ENCODE measurements around the gene IFNG-AS1. TPM values are rescaled to one million over a fixed set of nuclear protein-coding genes. Genes with fewer than 3 reads are reported as not detected.

IFNG-AS1 gene
- total RNA-seq, 2 donors from 2014 or later = 0.15 to 1.0 TPM

DNA sequence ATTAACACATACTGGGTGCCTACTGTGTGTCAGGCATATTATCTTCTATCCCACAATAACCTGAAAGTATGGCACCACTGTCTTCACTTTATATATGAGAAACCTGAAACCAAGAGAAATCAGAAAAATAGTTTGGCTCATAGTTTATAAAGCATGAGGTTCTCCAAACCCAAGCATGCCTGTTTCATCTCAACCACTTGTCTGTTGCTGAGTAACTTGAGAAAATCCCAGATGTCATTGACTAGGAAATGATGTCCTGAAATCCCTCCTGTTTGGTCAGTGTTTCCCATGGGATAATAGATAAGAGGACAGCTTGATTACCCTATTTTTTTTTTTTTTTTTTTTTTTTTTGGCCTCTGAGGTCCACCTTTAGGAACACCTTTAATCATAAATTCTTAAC is 2.6 kb upstream of the IFNG-AS1 start:
- intact Hi-C loops (cut with DNase I) = no loop called here
- no peak for ATAC-seq

DNA sequence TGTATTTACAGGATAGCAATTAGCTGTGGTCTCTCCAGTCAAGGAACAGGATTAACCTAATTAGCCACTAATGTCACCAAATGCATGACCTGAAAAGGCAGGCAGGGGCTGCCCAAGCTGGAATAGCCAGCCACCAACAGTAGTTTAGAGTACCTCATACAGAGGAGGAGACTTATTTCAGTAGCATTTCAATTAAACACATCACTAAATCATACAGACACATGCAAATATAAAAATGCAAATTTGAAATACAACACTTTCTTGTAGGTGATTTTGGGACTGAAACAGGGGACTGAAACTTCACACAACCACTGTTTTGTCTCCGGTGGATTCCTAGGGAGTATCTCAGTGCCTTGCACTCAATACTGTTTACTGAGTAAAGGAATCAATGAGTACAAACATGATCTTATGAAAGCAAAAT is 636 bp upstream of the IFNG-AS1 start:
- no peak for ATAC-seq
- intact Hi-C loops (cut with DNase I) = no loop called here
- DNase-seq = no peak

More for the DNA sequence above, 2.6 kb upstream of the IFNG-AS1 start:
- no peak for DNase-seq

DNA sequence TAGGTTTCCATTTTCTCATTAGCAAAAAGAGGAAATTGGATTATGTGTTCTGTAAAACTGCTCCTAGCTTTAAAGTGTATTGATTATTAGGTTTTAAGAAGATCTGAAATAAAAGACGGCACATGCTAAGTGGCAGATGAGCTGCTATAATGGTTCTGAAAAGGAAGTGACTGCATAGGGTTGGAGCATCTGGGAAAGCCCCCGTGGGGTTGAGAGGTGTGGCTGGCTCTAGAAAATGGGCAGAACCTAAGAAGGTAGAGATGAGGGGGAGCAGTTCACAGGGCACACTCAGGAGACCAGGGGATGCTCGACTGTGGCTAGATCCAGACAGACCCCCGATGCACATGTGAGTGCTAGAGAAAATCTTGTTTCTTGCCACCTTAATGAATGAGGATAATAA is 1.9 kb downstream of the IFNG-AS1 start:
- ATAC-seq = no peak
- no peak for DNase-seq
- intact Hi-C loops (cut with DNase I) = no loop called here

DNA sequence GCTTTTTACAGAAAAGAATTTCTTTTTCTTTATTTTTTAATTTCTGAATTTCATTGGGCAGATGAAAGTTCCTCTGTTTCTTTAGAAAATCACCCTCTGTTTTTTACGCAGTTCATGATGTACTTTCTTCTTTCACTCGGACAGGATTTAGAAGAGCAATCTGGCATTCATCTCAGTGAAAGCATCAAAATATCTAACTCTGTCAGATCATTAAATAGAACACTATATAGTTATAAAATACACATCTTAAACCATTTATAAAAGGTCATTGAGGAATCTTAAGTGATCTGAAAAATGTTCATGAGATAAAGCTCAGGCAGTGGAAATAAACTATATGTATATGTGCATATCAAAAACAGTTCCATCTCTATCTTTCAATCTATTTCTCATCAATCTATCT is 3.9 kb downstream of the IFNG-AS1 start:
- intact Hi-C loops (cut with DNase I) = no loop called here
- ATAC-seq (no peak), DNase-seq (no peak)

- ATAC-seq (no peak), DNase-seq (no peak)
- intact Hi-C loops (cut with DNase I) = no loop called here
Measured at GRCh38 chr12:67994046-67994445, 4.8 kb downstream of the IFNG-AS1 start.

- ATAC-seq (no peak), DNase-seq (no peak)
- intact Hi-C loops (cut with DNase I) = no loop called here
Measured at GRCh38 chr12:67996347-67996746, 7.1 kb downstream of the IFNG-AS1 start.

DNA sequence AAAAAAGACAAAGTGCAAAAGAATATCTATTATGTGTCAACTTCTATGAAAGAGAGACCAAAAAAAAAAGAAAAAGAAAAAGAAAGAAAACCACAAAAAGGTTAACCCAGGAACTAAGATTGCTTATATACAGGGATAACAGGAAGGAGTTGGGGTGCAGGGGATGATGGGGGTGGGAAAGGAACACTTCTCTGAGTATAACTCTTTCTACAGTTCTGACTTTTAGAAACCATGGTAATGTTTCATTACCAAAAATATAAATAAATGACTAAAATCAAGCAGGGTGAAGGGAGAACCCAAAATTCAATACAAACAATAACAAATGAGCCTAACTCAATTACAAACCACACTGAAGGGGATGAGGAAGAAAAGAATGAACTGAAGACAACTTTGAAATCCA is 9.1 kb downstream of the IFNG-AS1 start:
- ATAC-seq = no peak
- DNase-seq = no peak
- intact Hi-C loops (cut with DNase I) = no loop called here

GRCh38 chr12:67999244-67999643 is 10.0 kb downstream of the IFNG-AS1 start:
- ATAC-seq (no peak), DNase-seq (no peak)
- intact Hi-C loops (cut with DNase I) = no loop called here

DNA sequence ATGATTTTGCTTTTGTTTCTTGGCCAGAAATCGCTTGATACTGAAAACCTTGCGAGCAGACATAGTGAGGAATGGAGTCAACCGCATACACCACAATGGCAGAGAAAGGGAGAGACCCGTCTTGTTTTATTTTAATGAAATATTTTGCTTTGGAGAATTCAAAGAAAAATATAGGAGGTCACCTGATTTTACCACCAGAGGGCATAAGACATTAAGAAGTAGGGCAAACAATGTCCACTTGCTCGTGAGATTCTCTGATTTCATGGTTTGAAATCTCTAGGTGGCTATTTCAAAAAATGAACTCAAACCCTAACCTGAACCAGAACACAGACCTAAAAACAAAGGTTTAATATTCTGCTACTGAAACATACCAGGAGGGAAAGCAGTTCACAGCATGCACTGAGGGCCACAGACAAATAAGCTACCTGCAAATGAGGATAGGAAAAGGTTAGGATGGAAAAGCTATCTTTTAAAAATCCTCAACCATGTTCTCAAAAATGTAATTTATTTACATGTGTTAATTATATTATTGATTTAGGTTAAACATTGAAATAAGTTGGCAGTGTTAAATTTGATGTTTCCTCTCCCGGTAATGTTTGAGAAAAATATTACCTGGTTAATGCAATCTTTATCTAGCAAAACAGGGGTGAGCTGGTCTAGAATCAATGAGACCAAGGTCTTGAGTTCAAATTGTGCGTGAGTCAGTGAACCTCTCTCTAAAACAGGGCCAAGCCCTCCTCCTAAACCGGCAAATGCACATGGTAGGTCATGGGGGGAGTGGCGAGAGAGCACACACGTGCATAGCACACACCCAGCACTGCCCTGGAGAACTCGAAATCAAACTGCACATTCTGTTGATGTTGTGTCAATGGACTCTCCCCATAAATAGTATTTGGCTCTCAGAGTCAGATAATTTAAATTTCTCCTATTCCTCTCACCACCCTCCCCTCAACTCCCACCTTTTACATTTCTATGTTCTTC is 12.5 kb downstream of the IFNG-AS1 start:
- intact Hi-C loops (cut with DNase I) = no loop called here
- no peak for ATAC-seq
- DNase-seq = no peak

DNA sequence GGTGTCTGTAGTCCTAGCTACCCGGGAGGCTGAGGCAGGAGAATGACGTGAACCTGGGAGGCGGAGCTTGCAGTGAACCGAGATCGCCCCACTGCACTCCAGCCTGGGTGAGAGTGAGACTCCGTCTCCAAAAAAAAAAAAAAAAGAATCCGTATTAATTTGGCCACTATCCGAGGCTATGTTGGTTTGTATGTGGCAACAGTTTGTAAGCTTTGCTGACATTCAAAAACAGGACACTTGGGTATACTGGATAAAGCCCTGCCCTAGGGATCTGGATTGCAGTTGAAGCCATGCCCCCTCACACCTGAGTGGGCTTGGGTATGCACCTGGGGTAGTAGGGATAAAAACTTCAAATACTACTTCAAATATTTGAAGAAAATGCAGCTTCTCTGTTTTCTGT is 14.5 kb downstream of the IFNG-AS1 start:
- no peak for ATAC-seq
- DNase-seq = no peak
- intact Hi-C loops (cut with DNase I) = no loop called here

DNA sequence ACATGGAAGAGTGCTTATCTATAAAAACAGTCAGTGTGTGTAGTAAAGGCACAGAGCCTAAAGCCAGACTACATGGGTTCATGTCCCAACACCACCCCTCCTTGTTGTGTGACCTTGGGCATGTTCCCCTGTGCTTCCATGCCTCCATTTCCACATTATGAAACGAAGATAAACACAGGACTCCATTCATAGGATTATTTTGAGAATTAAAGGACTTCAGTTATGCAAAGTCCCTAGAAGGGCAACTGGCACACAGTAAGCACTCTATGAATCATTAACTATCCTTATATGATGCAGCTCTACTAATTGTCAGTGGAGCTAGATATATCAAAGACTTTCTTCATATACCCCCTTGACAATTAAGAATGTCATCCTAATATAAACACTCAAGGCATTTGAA is 17.8 kb downstream of the IFNG-AS1 start:
- ATAC-seq (no peak), DNase-seq (no peak)
- intact Hi-C loops (cut with DNase I) = no loop called here

DNA sequence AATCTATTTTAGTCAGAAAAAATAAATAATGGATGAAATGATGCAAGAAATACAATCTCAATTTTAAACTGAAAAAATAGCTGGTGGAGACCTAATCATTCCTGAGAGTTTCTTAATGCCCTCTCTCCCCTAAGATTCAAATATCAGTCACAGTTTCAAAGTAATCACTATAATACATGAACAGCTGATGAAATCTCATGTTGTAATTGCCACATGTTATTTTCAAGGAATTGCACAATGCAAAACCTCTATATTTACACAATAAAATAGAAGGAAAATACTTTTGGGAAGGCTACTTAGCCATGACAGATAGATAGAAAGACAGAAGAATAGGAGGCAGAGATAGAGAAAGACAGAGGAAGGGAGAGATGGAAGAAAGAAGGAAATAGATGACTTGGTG is 18.2 kb downstream of the IFNG-AS1 start:
- ATAC-seq = no peak
- intact Hi-C loops (cut with DNase I) = no loop called here

GRCh38 chr12:68011206-68011881 is 22.1 kb downstream of the IFNG-AS1 start:
- intact Hi-C loops (cut with DNase I) = no loop called here
- DNase-seq = no peak

More for the DNA sequence above, 18.2 kb downstream of the IFNG-AS1 start:
- no peak for DNase-seq

DNA sequence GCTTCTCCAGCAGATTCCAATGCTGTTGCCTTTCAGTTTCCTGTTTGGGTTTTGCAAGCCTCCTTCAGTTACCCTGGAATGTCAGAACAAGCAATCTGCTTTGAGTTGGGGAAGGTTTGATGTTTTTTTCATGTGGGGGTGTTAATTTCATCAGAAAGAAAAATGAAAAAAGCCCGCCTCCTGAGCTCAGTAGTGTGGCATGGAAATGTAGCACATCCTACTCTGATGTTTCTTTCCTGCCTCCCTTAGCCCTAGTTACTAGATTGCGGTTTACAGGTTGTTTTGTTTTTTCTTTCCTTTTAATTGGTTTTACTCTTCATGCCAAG is 22.6 kb downstream of the IFNG-AS1 start:
- no peak for ATAC-seq

More at GRCh38 chr12:68011206-68011881, 22.1 kb downstream of the IFNG-AS1 start:
- no peak for ATAC-seq

DNA sequence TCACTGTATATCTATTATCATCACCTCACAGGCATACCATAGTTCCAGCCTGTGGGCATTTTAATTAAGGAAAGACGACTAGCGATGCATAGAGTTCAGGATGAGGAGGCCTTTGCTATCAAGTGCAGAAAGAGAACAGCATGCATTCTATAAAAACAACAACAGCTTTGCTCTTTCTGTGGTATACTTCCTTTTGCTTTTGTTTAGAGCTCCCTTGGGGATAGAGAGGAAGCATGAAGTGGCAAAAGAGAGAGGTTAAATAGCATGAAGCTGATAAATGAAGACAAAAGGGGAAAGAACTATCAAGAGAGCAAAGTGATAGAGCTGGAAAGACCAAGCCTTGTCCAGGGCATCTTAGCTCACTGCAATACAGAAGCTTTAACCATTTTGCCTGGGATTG is 23.5 kb downstream of the IFNG-AS1 start:
- ATAC-seq (no peak), DNase-seq (no peak)
- intact Hi-C loops (cut with DNase I) = no loop called here

More for the DNA sequence above, 22.6 kb downstream of the IFNG-AS1 start:
- no peak for DNase-seq
- intact Hi-C loops (cut with DNase I) = no loop called here

DNA sequence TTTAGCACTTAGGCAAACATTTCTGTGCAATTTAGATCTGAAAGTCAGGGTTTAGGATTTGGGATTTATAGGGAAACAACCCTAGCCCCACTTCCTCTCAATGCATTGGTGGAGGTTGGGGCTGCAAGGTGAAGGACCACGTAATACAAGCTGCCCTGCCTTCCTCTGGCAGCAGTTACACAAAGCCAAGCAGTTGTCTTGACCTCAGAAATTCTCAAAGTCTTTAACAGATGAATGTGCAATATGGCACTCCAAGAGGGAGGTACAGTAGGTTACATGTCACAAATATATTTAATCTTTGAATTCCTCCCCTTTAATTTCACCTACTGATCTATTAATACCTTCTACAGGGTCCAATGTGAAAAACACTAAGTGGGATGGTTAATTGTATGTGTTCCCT is 23.9 kb downstream of the IFNG-AS1 start:
- ATAC-seq (no peak), DNase-seq (no peak)
- intact Hi-C loops (cut with DNase I) = no loop called here

DNA sequence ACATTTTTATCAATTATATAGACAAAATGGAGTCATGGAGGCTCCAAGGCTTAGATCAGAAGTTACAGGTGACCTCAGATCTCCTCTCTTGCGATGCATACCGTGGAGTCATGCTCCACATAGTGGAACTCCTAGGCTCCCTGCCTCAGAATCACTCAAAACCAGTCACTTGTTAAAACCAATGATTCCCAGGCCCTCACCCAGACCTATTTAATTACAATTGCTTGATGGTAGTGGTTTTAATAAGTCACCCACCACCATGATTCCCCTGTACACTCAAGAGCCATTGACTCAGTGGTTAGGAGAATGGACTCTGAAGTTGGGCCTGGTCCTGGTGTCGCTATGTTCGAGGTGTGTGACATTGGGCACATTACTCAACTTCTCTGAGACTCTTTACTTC is 26.9 kb downstream of the IFNG-AS1 start:
- ATAC-seq (no peak), DNase-seq (no peak)
- intact Hi-C loops (cut with DNase I) = no loop called here

- intact Hi-C loops (cut with DNase I) = no loop called here
- DNase-seq = no peak
- ATAC-seq = no peak
Measured at GRCh38 chr12:68018315-68018714, 29.1 kb downstream of the IFNG-AS1 start.

- ATAC-seq (no peak), DNase-seq (no peak)
- intact Hi-C loops (cut with DNase I) = no loop called here
Measured at GRCh38 chr12:68020049-68020448, 30.8 kb downstream of the IFNG-AS1 start.

GRCh38 chr12:68020699-68021098 is 31.5 kb downstream of the IFNG-AS1 start:
- no peak for DNase-seq
- intact Hi-C loops (cut with DNase I) = no loop called here
- no peak for ATAC-seq

DNA sequence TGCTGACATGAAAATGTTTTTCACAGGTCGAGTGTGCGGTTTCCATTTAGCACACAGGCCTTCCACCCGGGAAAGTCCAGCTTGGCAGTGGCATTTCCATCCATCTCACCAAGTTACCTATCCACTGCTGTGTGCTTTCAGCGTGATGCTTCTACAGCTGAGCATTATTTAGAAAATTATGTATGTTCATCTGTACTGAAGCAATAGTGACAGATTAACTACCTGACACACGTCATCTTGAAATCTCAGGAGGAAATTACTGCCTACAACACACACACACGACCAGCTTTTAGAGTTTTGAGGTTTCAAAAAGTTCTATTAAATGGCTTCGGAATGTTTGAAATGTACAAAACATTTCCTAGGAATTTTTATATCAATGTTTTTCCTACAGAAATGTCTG is 39.4 kb downstream of the IFNG-AS1 start:
- intact Hi-C loops (cut with DNase I) = no loop called here
- DNase-seq (no peak), ATAC-seq (no peak)

All from left cardiac atrium (tissue), 4 donors.